ENCODE results near the gene DLG1. TPM values are rescaled to one million over a fixed set of nuclear protein-coding genes. Genes with fewer than 3 reads are reported as not detected.
"Not testable (repeated sequence)": the region's sequence is repeated elsewhere in the genome, so short reads cannot be mapped to it uniquely, and the experiment has no call there.

Gene DLG1
- total RNA-seq, 4 donors from 2014 or later: 134 to 211 (median 152) TPM

DNA sequence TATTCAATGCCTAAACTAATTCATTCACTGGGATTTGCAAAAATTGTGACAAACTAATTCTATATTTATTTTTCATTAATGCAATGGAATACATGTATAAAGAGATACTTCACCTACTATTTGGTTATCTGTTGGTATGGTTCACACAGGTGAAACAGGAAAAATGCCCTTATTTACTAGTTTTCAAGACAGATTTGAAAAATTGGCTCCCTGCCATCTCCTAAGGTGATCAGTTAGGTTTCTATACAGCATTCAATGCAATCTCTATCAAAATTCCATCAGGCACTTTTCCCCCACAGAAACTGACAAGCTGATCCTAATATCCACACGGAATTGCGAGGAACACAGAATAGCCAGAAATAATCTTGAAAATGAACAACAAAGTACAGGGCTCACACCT is 101.1 kb downstream of the DLG1 start:
- H3K27ac ChIP-seq: no peak overlapping the region
- no peak overlapping the region for H3K4me3 ChIP-seq
- H3K27me3 ChIP-seq: no peaks in the 10 kb centered on the region
- TF ChIP-seq POLR2AphosphoS5 (IDR thresholded peaks at IDR 0.05) (no peak), POLR2A (IDR thresholded peaks at IDR 0.05) (no peak), EP300 (IDR thresholded peaks at IDR 0.05; ENCODE audit: low read depth) (no peak)
- TF ChIP-seq, protein P1, sequence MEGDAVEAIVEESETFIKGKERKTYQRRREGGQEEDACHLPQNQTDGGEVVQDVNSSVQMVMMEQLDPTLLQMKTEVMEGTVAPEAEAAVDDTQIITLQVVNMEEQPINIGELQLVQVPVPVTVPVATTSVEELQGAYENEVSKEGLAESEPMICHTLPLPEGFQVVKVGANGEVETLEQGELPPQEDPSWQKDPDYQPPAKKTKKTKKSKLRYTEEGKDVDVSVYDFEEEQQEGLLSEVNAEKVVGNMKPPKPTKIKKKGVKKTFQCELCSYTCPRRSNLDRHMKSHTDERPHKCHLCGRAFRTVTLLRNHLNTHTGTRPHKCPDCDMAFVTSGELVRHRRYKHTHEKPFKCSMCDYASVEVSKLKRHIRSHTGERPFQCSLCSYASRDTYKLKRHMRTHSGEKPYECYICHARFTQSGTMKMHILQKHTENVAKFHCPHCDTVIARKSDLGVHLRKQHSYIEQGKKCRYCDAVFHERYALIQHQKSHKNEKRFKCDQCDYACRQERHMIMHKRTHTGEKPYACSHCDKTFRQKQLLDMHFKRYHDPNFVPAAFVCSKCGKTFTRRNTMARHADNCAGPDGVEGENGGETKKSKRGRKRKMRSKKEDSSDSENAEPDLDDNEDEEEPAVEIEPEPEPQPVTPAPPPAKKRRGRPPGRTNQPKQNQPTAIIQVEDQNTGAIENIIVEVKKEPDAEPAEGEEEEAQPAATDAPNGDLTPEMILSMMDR (IDR thresholded peaks at IDR 0.05): no peak
- intact Hi-C loops (cut with DNase I; ENCODE audit: low total_unique reads) (no loop called here), in situ Hi-C loops (cut with MboI; ENCODE audit: low pct_ligation_motif_present in 1 of 4, low pct_unique_long_range_greater_than_20kb in 1 of 4, low sequenced_read_pairs in 3 of 4) (loop anchor here in 2 of 4 donors (25.0 kb wide), 1 partner anchor 210 kb away; no protein-coding TSS in a partner anchor)
- DNase-seq: no peak
- H3K36me3 ChIP-seq: no peaks in the 10 kb centered on the region
- H3K9me3 ChIP-seq: no peaks in the 10 kb centered on the region
- WGBS, 2 donors (ENCODE audit: low coverage in 1 of 2): 93 to 94% methylated on average over 2 of the region's 2 CpGs
- H3K4me1 ChIP-seq: peaks cover 0 to 11% (median 4%) of the 10 kb centered on the region in 4 donors

- in situ Hi-C loops (cut with MboI; ENCODE audit: low pct_ligation_motif_present in 1 of 4, low pct_unique_long_range_greater_than_20kb in 1 of 4, low sequenced_read_pairs in 3 of 4) (loop anchor here in 2 of 4 donors (25.0 kb wide), 1 partner anchor 209 kb away; no protein-coding TSS in a partner anchor), intact Hi-C loops (cut with DNase I; ENCODE audit: low total_unique reads) (no loop called here)
- H3K4me1 ChIP-seq: peaks cover 0 to 11% (median 4%) of the 10 kb centered on the region in 4 donors
- WGBS, 2 donors (ENCODE audit: low coverage in 1 of 2): 72 to 73% methylated on average over 3 of the region's 3 CpGs
- no peak for DNase-seq
- no peaks in the 10 kb centered on the region for H3K9me3 ChIP-seq
- H3K27ac ChIP-seq: no peak overlapping the region
- TF ChIP-seq POLR2AphosphoS5 (IDR thresholded peaks at IDR 0.05) (no peak), EP300 (IDR thresholded peaks at IDR 0.05; ENCODE audit: low read depth) (no peak), POLR2A (IDR thresholded peaks at IDR 0.05) (no peak)
- TF ChIP-seq, protein P1 (IDR thresholded peaks at IDR 0.05): no peak
- H3K36me3 ChIP-seq: no peaks in the 10 kb centered on the region
- no peaks in the 10 kb centered on the region for H3K27me3 ChIP-seq
- no peak overlapping the region for H3K4me3 ChIP-seq
Observed at GRCh38 chr3:197196192-197196591, 102.2 kb downstream of the DLG1 start.

GRCh38 chr3:197195326-197195725 is 103.1 kb downstream of the DLG1 start:
- intact Hi-C loops (cut with DNase I; ENCODE audit: low total_unique reads): no loop called here
- whole genome bisulfite sequencing, 2 donors (ENCODE audit: low coverage in 1 of 2): 97 to 100% methylated on average over 1 of the region's 1 CpG
- in situ Hi-C loops (cut with MboI; ENCODE audit: low pct_ligation_motif_present in 1 of 4, low pct_unique_long_range_greater_than_20kb in 1 of 4, low sequenced_read_pairs in 3 of 4): loop anchor here in 2 of 4 donors (25.0 kb wide), 1 partner anchor 208 kb away; no protein-coding TSS in a partner anchor

DNA sequence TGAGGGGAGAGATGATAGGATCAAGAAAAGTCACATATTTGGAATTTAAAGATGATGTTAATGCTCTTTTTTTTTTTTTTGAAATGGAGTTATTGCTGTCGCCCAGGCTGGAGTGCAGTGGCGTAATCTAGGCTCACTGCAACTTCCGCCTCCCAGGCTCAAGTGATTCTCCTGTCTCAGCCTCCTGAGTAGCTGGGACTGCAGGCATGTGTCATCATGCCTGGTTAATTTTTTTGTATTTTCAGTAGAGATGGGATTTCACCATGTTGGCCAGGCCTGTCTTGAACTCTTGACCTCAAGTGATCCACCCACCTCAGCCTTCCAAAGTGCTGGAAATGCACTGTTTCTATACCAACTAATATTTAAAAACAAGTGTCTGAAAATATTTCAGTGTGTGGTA is 104.7 kb downstream of the DLG1 start:
- H3K27me3 ChIP-seq; H3K36me3 ChIP-seq; H3K9me3 ChIP-seq; intact Hi-C loops (cut with DNase I; ENCODE audit: low total_unique reads); H3K27ac ChIP-seq; H3K4me1 ChIP-seq; H3K4me3 ChIP-seq; DNase-seq: not testable (repeated sequence)
- WGBS, 2 donors (ENCODE audit: low coverage in 1 of 2): 97 to 100% methylated on average over 3 of the region's 3 CpGs
- in situ Hi-C loops (cut with MboI; ENCODE audit: low pct_ligation_motif_present in 1 of 4, low pct_unique_long_range_greater_than_20kb in 1 of 4, low sequenced_read_pairs in 3 of 4): loop anchor here in 2 of 4 donors (25.0 kb wide), 1 partner anchor 206 kb away; no protein-coding TSS in a partner anchor

More at GRCh38 chr3:197195326-197195725, 103.1 kb downstream of the DLG1 start:
- no peak for TF ChIP-seq EP300 (IDR thresholded peaks at IDR 0.05; ENCODE audit: low read depth)
- TF ChIP-seq POLR2A (IDR thresholded peaks at IDR 0.05): no peak
- TF ChIP-seq POLR2AphosphoS5 (IDR thresholded peaks at IDR 0.05): no peak
- Histone ChIP-seq H3K27me3 (no peaks in the 10 kb centered on the region), H3K4me3 (no peak overlapping the region), H3K27ac (no peak overlapping the region), H3K4me1 (peaks cover 0 to 4% (median under 1%) of the 10 kb centered on the region in 4 donors), H3K9me3 (no peaks in the 10 kb centered on the region), H3K36me3 (no peaks in the 10 kb centered on the region)
- DNase-seq: no peak

GRCh38 chr3:197191897-197192296 is 106.5 kb downstream of the DLG1 start:
- intact Hi-C loops (cut with DNase I; ENCODE audit: low total_unique reads) (no loop called here), in situ Hi-C loops (cut with MboI; ENCODE audit: low pct_ligation_motif_present in 1 of 4, low pct_unique_long_range_greater_than_20kb in 1 of 4, low sequenced_read_pairs in 3 of 4) (loop anchor here in 2 of 4 donors (25.0 kb wide), 1 partner anchor 205 kb away; no protein-coding TSS in a partner anchor)
- Histone ChIP-seq H3K4me1 (no peaks in the 10 kb centered on the region), H3K27ac (no peak overlapping the region), H3K27me3 (no peaks in the 10 kb centered on the region), H3K36me3 (no peaks in the 10 kb centered on the region), H3K9me3 (no peaks in the 10 kb centered on the region), H3K4me3 (no peak overlapping the region)
- DNase-seq: no peak
- WGBS, 2 donors (ENCODE audit: low coverage in 1 of 2): 100% methylated on average over 2 of the region's 2 CpGs
- TF ChIP-seq POLR2A (IDR thresholded peaks at IDR 0.05): no peak
- no peak for TF ChIP-seq POLR2AphosphoS5 (IDR thresholded peaks at IDR 0.05)
- no peak for TF ChIP-seq EP300 (IDR thresholded peaks at IDR 0.05; ENCODE audit: low read depth)
- TF ChIP-seq, protein P1 (IDR thresholded peaks at IDR 0.05): no peak

Data from transverse colon (tissue), 4 donors.